AG09319 (cell line): ENCODE results near the gene C11orf54.

Experiments
- DNase-seq: peaks from one replicate; pipeline ENCODE4 v3.0.0-alpha.2; 2010; ENCODE audit warnings: low read depth; ENCODE audit errors: extremely low read depth
- TF ChIP-seq, protein P1 (sequence below): IDR thresholded peaks from 2 replicates; pipeline ENCODE4 v1.5.1; 2011; ENCODE audit warnings: low read depth, mild to moderate bottlenecking, inconsistent platforms, low read length, moderate library complexity

C11orf54 gene

GRCh38 chr11:93807980-93808379 is 66.5 kb downstream of the C11orf54 start:
- TF ChIP-seq, protein P1, sequence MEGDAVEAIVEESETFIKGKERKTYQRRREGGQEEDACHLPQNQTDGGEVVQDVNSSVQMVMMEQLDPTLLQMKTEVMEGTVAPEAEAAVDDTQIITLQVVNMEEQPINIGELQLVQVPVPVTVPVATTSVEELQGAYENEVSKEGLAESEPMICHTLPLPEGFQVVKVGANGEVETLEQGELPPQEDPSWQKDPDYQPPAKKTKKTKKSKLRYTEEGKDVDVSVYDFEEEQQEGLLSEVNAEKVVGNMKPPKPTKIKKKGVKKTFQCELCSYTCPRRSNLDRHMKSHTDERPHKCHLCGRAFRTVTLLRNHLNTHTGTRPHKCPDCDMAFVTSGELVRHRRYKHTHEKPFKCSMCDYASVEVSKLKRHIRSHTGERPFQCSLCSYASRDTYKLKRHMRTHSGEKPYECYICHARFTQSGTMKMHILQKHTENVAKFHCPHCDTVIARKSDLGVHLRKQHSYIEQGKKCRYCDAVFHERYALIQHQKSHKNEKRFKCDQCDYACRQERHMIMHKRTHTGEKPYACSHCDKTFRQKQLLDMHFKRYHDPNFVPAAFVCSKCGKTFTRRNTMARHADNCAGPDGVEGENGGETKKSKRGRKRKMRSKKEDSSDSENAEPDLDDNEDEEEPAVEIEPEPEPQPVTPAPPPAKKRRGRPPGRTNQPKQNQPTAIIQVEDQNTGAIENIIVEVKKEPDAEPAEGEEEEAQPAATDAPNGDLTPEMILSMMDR: no peak
- no peak for DNase-seq

DNA sequence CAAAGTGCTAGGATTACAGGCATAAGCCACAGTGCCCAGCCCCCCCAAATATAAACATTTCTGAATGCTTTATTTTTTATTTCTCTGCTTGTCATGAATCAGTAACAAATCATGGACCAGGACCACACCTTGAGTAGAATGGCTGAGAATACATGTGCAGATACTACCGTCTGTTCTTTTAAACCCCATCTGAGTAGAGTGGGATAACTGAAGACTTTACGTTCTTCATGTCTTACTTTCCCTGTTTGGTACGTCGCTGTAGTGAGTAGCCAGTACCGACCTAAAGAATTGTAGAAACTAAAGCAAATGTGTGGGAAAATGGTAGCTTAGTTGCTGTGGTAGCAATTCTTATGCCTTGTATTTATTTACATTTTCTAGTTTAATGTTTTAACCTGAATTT is 72.5 kb downstream of the C11orf54 start:
- DNase-seq: no peak
- TF ChIP-seq, protein P1: no peak
